BLaER1 treated with 17β-estradiol and CSF1 and Interleukin-3, amounts not matched to agents 10 nM and 100 nM (cell line): ENCODE results near the gene PRR5L.

Experiments used
- H3K27ac ChIP-seq, 11 experiments: shearing (Covaris generic); formaldehyde crosslinking; 2 replicates each; pipeline ENCODE4 v1.8.1; 2022
- H3K27me3 ChIP-seq, 11 experiments: shearing (Covaris generic); formaldehyde crosslinking; 2 replicates each; pipeline ENCODE4 v1.8.1; 2022
- H3K36me3 ChIP-seq, 11 experiments: shearing (Covaris generic); formaldehyde crosslinking; 2 replicates each; pipeline ENCODE4 v1.8.1; 2022
- H3K4me1 ChIP-seq, 10 experiments: shearing (Covaris generic); formaldehyde crosslinking; 2 replicates each; pipeline ENCODE4 v1.8.1; 2022
- H3K4me2 ChIP-seq, 11 experiments: shearing (Covaris generic); formaldehyde crosslinking; 2 replicates each; pipeline ENCODE4 v1.8.1; 2022
- H3K4me3 ChIP-seq, 10 experiments: shearing (Covaris generic); formaldehyde crosslinking; 2 replicates each; pipeline ENCODE4 v1.8.1; 2022
- H3K9ac ChIP-seq, 11 experiments: shearing (Covaris generic); formaldehyde crosslinking; 2 replicates each; pipeline ENCODE4 v1.8.1; 2022
- H3K9me3 ChIP-seq, 11 experiments: shearing (Covaris generic); formaldehyde crosslinking; replicated peaks in 1 of 11; 2 replicates each; pipeline ENCODE4 v1.8.1; 2022
- H4K20me1 ChIP-seq, 11 experiments: shearing (Covaris generic); formaldehyde crosslinking; 2 replicates each; pipeline ENCODE4 v1.8.1; 2022
- Cebpa-rat ChIP-seq, 11 experiments: shearing (Covaris generic); IDR thresholded peaks; 2 replicates each; pipeline ENCODE4 v1.8.1; 2022

Gene PRR5L

GRCh38 chr11:36372101-36372771 lies 76.1 kb downstream of the PRR5L start:
- H3K36me3 ChIP-seq: no peaks in the 10 kb centered on the region
- peaks cover 8 to 30% (median 23%) of the 10 kb centered on the region in 10 experiments; a peak in 18 of 20 replicates for H3K4me1 ChIP-seq
- no peak overlapping the region for H3K9ac ChIP-seq
- TF ChIP-seq Cebpa-rat (IDR thresholded peaks at IDR 0.05): no peak
- no peak overlapping the region for H3K4me3 ChIP-seq
- no peaks in the 10 kb centered on the region for H4K20me1 ChIP-seq
- H3K9me3 ChIP-seq: no peaks in the 10 kb centered on the region
- no peak overlapping the region for H3K27ac ChIP-seq
- H3K27me3 ChIP-seq: peaks cover 14 to 29% (median 23%) of the 10 kb centered on the region in 11 experiments; a peak in 19 of 22 replicates
- H3K4me2 ChIP-seq: no peak overlapping the region

- Histone ChIP-seq H3K9me3 (no peaks in the 10 kb centered on the region), H3K9ac (no peak overlapping the region), H3K4me1 (peaks cover 16 to 41% (median 32%) of the 10 kb centered on the region in 10 experiments), H3K27ac (no peak overlapping the region), H3K27me3 (peaks cover 19 to 38% (median 26%) of the 10 kb centered on the region in 11 experiments; a peak in 19 of 22 replicates), H3K4me3 (no peak overlapping the region), H3K4me2 (peak overlapping the region in 10 of 11 experiments; percentile 9 to 40 (median 26); a peak in 13 of 22 replicates), H4K20me1 (0 out of 22 replicates have a peak, but pooled peaks cover 0 to 5% (median 0%) of the 10 kb centered on the region in 11 experiments), H3K36me3 (no peaks in the 10 kb centered on the region)
- TF ChIP-seq Cebpa-rat (IDR thresholded peaks at IDR 0.05): peak in 1 of 11 experiments; percentile 26; a peak in 1 of 22 replicates
Measured at GRCh38 chr11:36373016-36374010, 77.2 kb downstream of the PRR5L start.

GRCh38 chr11:36374726-36375125 lies 78.6 kb downstream of the PRR5L start:
- no peaks in the 10 kb centered on the region for H3K9me3 ChIP-seq
- TF ChIP-seq Cebpa-rat (IDR thresholded peaks at IDR 0.05): no peak
- peaks cover 0 to 3% (median 0%) of the 10 kb centered on the region in 11 experiments; a peak in 3 of 22 replicates for H3K36me3 ChIP-seq
- H3K27ac ChIP-seq: no peak overlapping the region
- 0 out of 22 replicates have a peak, but pooled peaks cover 0 to 5% (median 0%) of the 10 kb centered on the region in 11 experiments for H4K20me1 ChIP-seq
- no peak overlapping the region for H3K4me3 ChIP-seq
- peaks cover 19 to 42% (median 27%) of the 10 kb centered on the region in 11 experiments; a peak in 19 of 22 replicates for H3K27me3 ChIP-seq
- peak overlapping the region in 5 of 11 experiments; percentile 33 to 99 (median 96); a peak in 4 of 22 replicates for H3K4me2 ChIP-seq
- H3K4me1 ChIP-seq: peaks cover 26 to 48% (median 38%) of the 10 kb centered on the region in 10 experiments
- no peak overlapping the region for H3K9ac ChIP-seq

GRCh38 chr11:36375353-36376008 lies 79.4 kb downstream of the PRR5L start:
- Histone ChIP-seq H3K27ac (no peak overlapping the region), H3K9me3 (no peaks in the 10 kb centered on the region), H4K20me1 (0 out of 22 replicates have a peak, but pooled peaks cover 0 to 9% (median 0%) of the 10 kb centered on the region in 11 experiments), H3K4me3 (peak overlapping the region; percentile 72 to 91 (median 80); a peak in 17 of 20 replicates), H3K36me3 (peaks cover 0 to 9% (median 0%) of the 10 kb centered on the region in 11 experiments; a peak in 6 of 22 replicates), H3K27me3 (peaks cover 19 to 42% (median 27%) of the 10 kb centered on the region in 11 experiments; a peak in 19 of 22 replicates), H3K9ac (peak overlapping the region in 3 of 11 experiments; percentile 7 to 82 (median 77); a peak in 4 of 22 replicates), H3K4me2 (peak overlapping the region; percentile 89 to 100 (median 98)), H3K4me1 (peaks cover 26 to 48% (median 38%) of the 10 kb centered on the region in 10 experiments)
- no peak for TF ChIP-seq Cebpa-rat (IDR thresholded peaks at IDR 0.05)

GRCh38 chr11:36376009-36376887 lies 80.2 kb downstream of the PRR5L start:
- H3K27me3 ChIP-seq: peaks cover 19 to 42% (median 27%) of the 10 kb centered on the region in 11 experiments; a peak in 19 of 22 replicates
- H3K4me2 ChIP-seq: peak overlapping the region; percentile 89 to 100 (median 98)
- H3K9ac ChIP-seq: peak overlapping the region; percentile 69 to 85 (median 81)
- peak overlapping the region; percentile 38 to 78 (median 67); a peak in 19 of 22 replicates for H3K27ac ChIP-seq
- peak overlapping the region; percentile 72 to 91 (median 80) for H3K4me3 ChIP-seq
- peaks cover 26 to 48% (median 38%) of the 10 kb centered on the region in 10 experiments for H3K4me1 ChIP-seq
- H3K36me3 ChIP-seq: peaks cover 0 to 12% (median 0%) of the 10 kb centered on the region in 11 experiments; a peak in 6 of 22 replicates
- TF ChIP-seq Cebpa-rat (IDR thresholded peaks at IDR 0.05): no peak
- H3K9me3 ChIP-seq: no peaks in the 10 kb centered on the region
- H4K20me1 ChIP-seq: 0 out of 22 replicates have a peak, but pooled peaks cover 0 to 9% (median 0%) of the 10 kb centered on the region in 11 experiments

GRCh38 chr11:36376888-36377758 lies 81.0 kb downstream of the PRR5L start:
- no peak for TF ChIP-seq Cebpa-rat (IDR thresholded peaks at IDR 0.05)
- peaks cover 19 to 42% (median 27%) of the 10 kb centered on the region in 11 experiments; a peak in 19 of 22 replicates for H3K27me3 ChIP-seq
- peak overlapping the region; percentile 89 to 100 (median 98) for H3K4me2 ChIP-seq
- H3K9ac ChIP-seq: peak overlapping the region; percentile 69 to 85 (median 81)
- H3K4me3 ChIP-seq: peak overlapping the region; percentile 72 to 91 (median 80)
- H3K36me3 ChIP-seq: peaks cover 0 to 18% (median 7%) of the 10 kb centered on the region in 11 experiments; a peak in 17 of 22 replicates
- H3K4me1 ChIP-seq: peaks cover 26 to 48% (median 38%) of the 10 kb centered on the region in 10 experiments
- H4K20me1 ChIP-seq: 0 out of 22 replicates have a peak, but pooled peaks cover 0 to 9% (median 0%) of the 10 kb centered on the region in 11 experiments
- H3K27ac ChIP-seq: peak overlapping the region; percentile 38 to 78 (median 67); a peak in 21 of 22 replicates
- no peaks in the 10 kb centered on the region for H3K9me3 ChIP-seq
